CD4-positive, CD25-positive, alpha-beta regulatory T cell (primary cell): Measurements from ENCODE around the gene GALNT18. TPM values are rescaled to one million over a fixed set of nuclear protein-coding genes. Genes with fewer than 3 reads are reported as not detected.

ENCODE experiments used
- ATAC-seq, 2 donors: fragments of 150-1000 bp; cut with Tn5 transposase; one replicate each; pipeline ENCODE4 v1.10.0; 2021; ENCODE audit warnings: low read depth in 2 of 2, moderate number of reproducible peaks in 2 of 2, moderate library complexity in 1 of 2
- DNase-seq, 3 donors: peaks; one replicate each; pipeline versions ENCODE4 v3.0.0 to v3.0.0-alpha.2; 2012 to 2022; ENCODE audit warnings: mixed read lengths in 1 of 3
- H3K27ac ChIP-seq: one replicate; pipeline ENCODE4 v1.7.0; 2013; ENCODE audit warnings: mild to moderate bottlenecking, low read length; ENCODE audit not compliant: insufficient read depth, poor library complexity, severe bottlenecking
- H3K27me3 ChIP-seq: one replicate; pipeline ENCODE4 v1.7.0; 2013; ENCODE audit warnings: low read length; ENCODE audit not compliant: control insufficient read depth, insufficient read depth
- H3K36me3 ChIP-seq: one replicate; pipeline ENCODE4 v1.7.0; 2013; ENCODE audit warnings: mild to moderate bottlenecking, low read length, moderate library complexity; ENCODE audit not compliant: control insufficient read depth, insufficient read depth
- H3K4me1 ChIP-seq: 2 replicates; pipeline ENCODE4 v1.7.0; 2013; ENCODE audit warnings: mild to moderate bottlenecking, low read length; ENCODE audit not compliant: insufficient read depth, control insufficient read depth, poor library complexity, severe bottlenecking
- H3K4me3 ChIP-seq: one replicate; pipeline ENCODE4 v1.7.0; 2013; ENCODE audit warnings: low read depth, mild to moderate bottlenecking, low read length, moderate library complexity
- H3K9me3 ChIP-seq, 2 experiments: 1 replicate in 1 of 2; 2 replicates in 1 of 2; pipeline ENCODE4 v1.7.0; 2013; ENCODE audit warnings: low read length in 2 of 2, mild to moderate bottlenecking in 1 of 2, moderate library complexity in 1 of 2; ENCODE audit not compliant: control insufficient read depth in 2 of 2
- H3K27ac Mint-ChIP-seq, 3 donors: one replicate each; pipeline ENCODE4 v1.8.0; 2020 to 2022; ENCODE audit warnings: mild to moderate bottlenecking in 3 of 3, mixed read lengths in 3 of 3, moderate library complexity in 2 of 3
- H3K27me3 Mint-ChIP-seq: one replicate; pipeline ENCODE4 v1.8.0; 2022; ENCODE audit warnings: mild to moderate bottlenecking, mixed read lengths
- H3K36me3 Mint-ChIP-seq: one replicate; pipeline ENCODE4 v1.8.0; 2020; ENCODE audit warnings: mixed read lengths
- H3K4me1 Mint-ChIP-seq, 4 donors: one replicate each; pipeline ENCODE4 v1.8.0; 2020 to 2022; ENCODE audit warnings: mixed read lengths in 4 of 4, mild to moderate bottlenecking in 1 of 4
- H3K4me3 Mint-ChIP-seq, 4 donors: one replicate each; pipeline ENCODE4 v1.8.0; 2020 to 2022; ENCODE audit warnings: mild to moderate bottlenecking in 4 of 4, mixed read lengths in 4 of 4, moderate library complexity in 3 of 4
- H3K9me3 Mint-ChIP-seq, 7 donors: one replicate each; pipeline ENCODE4 v1.8.0; 2020 to 2022; ENCODE audit warnings: mixed read lengths in 7 of 7, mild to moderate bottlenecking in 3 of 7, moderate library complexity in 2 of 7
- polyA plus RNA-seq, 4 donors: library from polyadenylated mRNA; unstranded; fragments of 300-500 nt; fragmentation: Illumina TruSeq; gene quantifications; one replicate each; pipeline ENCODE4 v1.2.3, GENCODE V29; 2021
- total RNA-seq: library from RNA; stranded (reverse); gene quantifications from one replicate; pipeline ENCODE4 v1.2.3, GENCODE V29; 2022

GALNT18 gene
- total and polyA plus RNA-seq, 5 donors from 2014 or later = 0.10 TPM; not detected in 4

DNA sequence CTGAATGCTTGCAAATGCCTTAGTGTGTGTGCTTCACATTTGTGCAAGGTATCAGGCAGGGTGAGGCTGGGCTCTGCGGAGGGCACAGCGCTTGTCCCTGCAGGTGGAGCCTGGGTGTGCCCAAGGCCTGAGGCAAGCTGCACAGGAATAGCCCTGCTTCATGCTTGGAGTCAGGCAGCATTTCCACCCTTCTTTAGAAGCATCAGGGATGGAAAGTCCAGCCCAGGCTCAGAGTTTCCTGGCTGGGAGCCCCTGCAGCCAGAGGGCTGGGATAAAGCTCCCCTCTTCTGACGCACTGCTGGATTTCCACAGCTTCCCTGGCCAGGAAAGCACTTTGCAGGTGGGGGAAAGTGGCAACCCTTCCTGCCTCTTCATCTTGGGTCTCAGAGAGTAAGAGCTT lies 63.4 kb downstream of the GALNT18 start:
- Mint-ChIP-seq H3K9me3 (peaks cover 0 to 8% (median 2%) of the 10 kb centered on the region in 7 donors), H3K36me3 (no peaks in the 10 kb centered on the region), H3K27ac (no peak overlapping the region), H3K4me1 (no peaks in the 10 kb centered on the region), H3K4me3 (no peak overlapping the region), H3K27me3 (peaks cover 8% of the 10 kb centered on the region)
- ATAC-seq (no peak), DNase-seq (no peak)
- no peaks in the 10 kb centered on the region for H3K27me3 ChIP-seq
- no peaks in the 10 kb centered on the region for H3K36me3 ChIP-seq
- no peaks in the 10 kb centered on the region for H3K9me3 ChIP-seq
- H3K4me1 ChIP-seq = no peaks in the 10 kb centered on the region
- no peak overlapping the region for H3K27ac ChIP-seq
- no peak overlapping the region for H3K4me3 ChIP-seq

- Histone ChIP-seq H3K4me3 (no peak overlapping the region), H3K27me3 (no peaks in the 10 kb centered on the region), H3K4me1 (no peaks in the 10 kb centered on the region), H3K27ac (no peak overlapping the region), H3K9me3 (no peaks in the 10 kb centered on the region), H3K36me3 (no peaks in the 10 kb centered on the region)
- Mint-ChIP-seq H3K4me1 (no peaks in the 10 kb centered on the region), H3K36me3 (no peaks in the 10 kb centered on the region), H3K27me3 (peaks cover 9% of the 10 kb centered on the region), H3K4me3 (no peak overlapping the region), H3K9me3 (peaks cover 0 to 8% (median 2%) of the 10 kb centered on the region in 7 donors), H3K27ac (no peak overlapping the region)
- ATAC-seq (no peak), DNase-seq (no peak)
These were observed 66.6 kb downstream of the GALNT18 start for GRCh38 chr11:11555208-11555607.

DNA sequence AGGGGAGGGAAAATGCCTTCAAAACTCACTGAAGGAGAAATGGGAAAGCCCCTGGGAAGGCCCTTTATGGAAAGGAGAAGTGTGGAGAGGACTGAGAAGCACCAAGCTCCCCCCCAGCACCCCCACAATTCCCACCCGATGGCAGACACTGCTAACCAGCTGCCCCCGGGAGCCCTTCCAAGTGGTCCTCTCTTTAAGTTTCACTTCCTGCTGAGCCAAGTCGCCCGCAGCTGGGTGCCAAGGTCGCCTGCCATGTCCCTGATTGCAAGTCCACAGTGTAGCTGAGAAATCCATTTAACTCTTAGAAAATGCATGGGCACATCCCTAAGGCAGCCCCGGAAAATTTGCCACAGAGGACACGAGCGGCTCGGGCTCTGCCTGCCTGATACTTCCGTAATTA lies 68.2 kb downstream of the GALNT18 start:
- Mint-ChIP-seq H3K4me1 (no peaks in the 10 kb centered on the region), H3K9me3 (peaks cover 0 to 2% (median 0%) of the 10 kb centered on the region in 7 donors), H3K27me3 (peaks cover 9% of the 10 kb centered on the region), H3K36me3 (no peaks in the 10 kb centered on the region), H3K4me3 (no peak overlapping the region), H3K27ac (no peak overlapping the region)
- H3K27me3 ChIP-seq = no peaks in the 10 kb centered on the region
- DNase-seq (no peak), ATAC-seq (no peak)
- H3K9me3 ChIP-seq = no peaks in the 10 kb centered on the region
- H3K36me3 ChIP-seq = no peaks in the 10 kb centered on the region
- H3K4me3 ChIP-seq = no peak overlapping the region
- H3K27ac ChIP-seq = no peak overlapping the region
- H3K4me1 ChIP-seq = no peaks in the 10 kb centered on the region

DNA sequence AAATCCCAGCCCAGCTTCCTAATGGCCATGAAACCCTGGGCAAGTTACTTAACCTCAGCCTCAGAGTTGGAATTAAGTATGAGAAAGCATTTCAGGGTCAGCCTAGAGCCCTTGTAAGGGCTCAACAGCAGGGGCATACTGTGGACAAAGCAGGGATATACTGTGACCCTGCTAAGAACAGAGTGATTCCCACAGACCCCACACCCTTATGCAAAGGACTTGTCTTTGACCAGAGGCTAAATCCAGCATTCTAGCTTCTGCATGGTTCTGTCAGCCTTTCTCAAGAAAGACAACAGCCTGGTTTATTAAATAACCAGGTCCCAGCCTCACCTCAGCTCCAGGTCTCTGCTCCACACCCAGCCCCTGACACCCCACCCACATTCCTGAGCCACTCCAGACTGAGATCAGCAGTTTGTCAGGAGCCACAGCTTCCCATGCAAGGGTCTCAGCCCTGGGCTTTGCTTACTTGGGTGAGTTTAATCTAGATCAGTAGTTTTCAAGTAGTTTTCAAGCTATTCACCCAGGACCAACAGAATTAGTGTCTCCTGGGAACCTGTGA lies 69.2 kb downstream of the GALNT18 start:
- H3K4me3 ChIP-seq = no peak overlapping the region
- DNase-seq (no peak), ATAC-seq (no peak)
- H3K4me1 ChIP-seq = no peaks in the 10 kb centered on the region
- H3K27me3 Mint-ChIP-seq = peaks cover 9% of the 10 kb centered on the region
- H3K4me1 Mint-ChIP-seq = no peaks in the 10 kb centered on the region
- no peak overlapping the region for H3K27ac Mint-ChIP-seq
- no peaks in the 10 kb centered on the region for H3K36me3 ChIP-seq
- H3K27me3 ChIP-seq = no peaks in the 10 kb centered on the region
- no peaks in the 10 kb centered on the region for H3K9me3 ChIP-seq
- H3K9me3 Mint-ChIP-seq = peaks cover 0 to 2% (median 0%) of the 10 kb centered on the region in 7 donors
- H3K27ac ChIP-seq = no peak overlapping the region
- H3K36me3 Mint-ChIP-seq = no peaks in the 10 kb centered on the region
- H3K4me3 Mint-ChIP-seq = no peak overlapping the region

GRCh38 chr11:11550534-11550933 lies 71.3 kb downstream of the GALNT18 start:
- no peak for DNase-seq
- H3K36me3 ChIP-seq = no peaks in the 10 kb centered on the region
- H3K4me3 Mint-ChIP-seq = no peak overlapping the region
- no peak overlapping the region for H3K27ac Mint-ChIP-seq
- H3K27me3 ChIP-seq = no peaks in the 10 kb centered on the region
- H3K9me3 Mint-ChIP-seq = peaks cover 0 to 2% (median 0%) of the 10 kb centered on the region in 7 donors
- no peaks in the 10 kb centered on the region for H3K4me1 Mint-ChIP-seq
- no peaks in the 10 kb centered on the region for H3K36me3 Mint-ChIP-seq
- H3K4me1 ChIP-seq = no peaks in the 10 kb centered on the region
- no peak for ATAC-seq
- H3K4me3 ChIP-seq = no peak overlapping the region
- H3K9me3 ChIP-seq = no peaks in the 10 kb centered on the region
- H3K27ac ChIP-seq = no peak overlapping the region
- H3K27me3 Mint-ChIP-seq = peaks cover 9% of the 10 kb centered on the region

GRCh38 chr11:11545285-11546275 lies 76.2 kb downstream of the GALNT18 start:
- Histone ChIP-seq H3K27me3 (no peaks in the 10 kb centered on the region), H3K27ac (no peak overlapping the region), H3K4me3 (no peak overlapping the region), H3K36me3 (no peaks in the 10 kb centered on the region), H3K9me3 (no peaks in the 10 kb centered on the region), H3K4me1 (no peaks in the 10 kb centered on the region)
- no peaks in the 10 kb centered on the region for H3K9me3 Mint-ChIP-seq
- peaks cover 2% of the 10 kb centered on the region for H3K27me3 Mint-ChIP-seq
- no peaks in the 10 kb centered on the region for H3K4me1 Mint-ChIP-seq
- H3K36me3 Mint-ChIP-seq = no peaks in the 10 kb centered on the region
- no peak overlapping the region for H3K4me3 Mint-ChIP-seq
- ATAC-seq = no peak
- H3K27ac Mint-ChIP-seq = no peak overlapping the region
- DNase-seq = no peak

DNA sequence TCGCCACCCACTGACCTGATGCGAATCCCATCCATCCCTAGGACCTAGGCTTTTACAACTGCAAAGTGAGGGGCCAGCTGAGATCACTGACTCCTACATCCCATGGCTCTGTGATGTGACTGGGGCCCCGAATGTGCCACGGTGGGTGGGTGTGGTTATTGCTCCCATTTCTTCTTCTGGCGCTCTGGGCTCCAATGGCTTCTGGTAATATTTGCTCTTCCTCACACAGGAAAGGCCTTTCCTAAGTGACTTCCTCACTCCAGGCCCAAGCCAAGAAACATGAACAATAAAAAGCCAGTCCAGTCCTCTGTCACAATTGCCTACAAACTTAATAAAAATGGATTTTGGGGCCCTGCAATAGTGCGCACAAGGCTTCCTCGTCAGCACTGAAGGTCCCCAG lies 78.1 kb downstream of the GALNT18 start:
- Mint-ChIP-seq H3K36me3 (no peaks in the 10 kb centered on the region), H3K27me3 (no peaks in the 10 kb centered on the region), H3K27ac (no peak overlapping the region), H3K9me3 (no peaks in the 10 kb centered on the region), H3K4me3 (no peak overlapping the region), H3K4me1 (no peaks in the 10 kb centered on the region)
- Histone ChIP-seq H3K9me3 (no peaks in the 10 kb centered on the region), H3K4me3 (no peak overlapping the region), H3K4me1 (no peaks in the 10 kb centered on the region), H3K27ac (no peak overlapping the region), H3K36me3 (no peaks in the 10 kb centered on the region), H3K27me3 (no peaks in the 10 kb centered on the region)
- DNase-seq (no peak), ATAC-seq (no peak)
